Vagina (tissue), 2 donors: ENCODE data around the gene MSI1. TPM values are rescaled to one million over a fixed set of nuclear protein-coding genes. Genes with fewer than 3 reads are reported as not detected.

Experiments
- DNase-seq, 2 donors: peaks; one replicate each; pipeline ENCODE4 v3.0.0-alpha.2; 2017; ENCODE audit errors: extremely low spot score in 2 of 2
- H3K27ac ChIP-seq: fragments of 200-600 bp; sonication (generic); one replicate; pipeline ENCODE4 v1.5.1; 2019
- H3K27me3 ChIP-seq: fragments of 200-600 bp; sonication (generic); one replicate; pipeline ENCODE4 v1.5.1; 2019
- H3K36me3 ChIP-seq, 2 donors: fragments of 200-600 bp; sonication (generic); one replicate each; pipeline ENCODE4 v1.5.1; 2017 to 2019
- H3K4me1 ChIP-seq: fragments of 200-600 bp; sonication (generic); one replicate; pipeline ENCODE4 v1.5.1; 2019
- H3K4me3 ChIP-seq, 2 donors: fragments of 200-600 bp; sonication (generic); 1 replicate in 1 of 2; 2 replicates in 1 of 2; pipeline ENCODE4 v1.5.1; 2016 to 2019
- H3K9me3 ChIP-seq: fragments of 200-600 bp; sonication (generic); one replicate; pipeline ENCODE4 v1.5.1; 2019
- CTCF ChIP-seq, 3 experiments: fragments of 450-650 bp in 2 of 3; fragments of 200-600 bp in 1 of 3; sonication (generic) in 1 of 3; IDR thresholded peaks; one replicate each; pipeline ENCODE4 v1.5.1; 2017 to 2019; ENCODE audit warnings: antibody characterized with exemption in 3 of 3, mild to moderate bottlenecking in 2 of 3, moderate library complexity in 2 of 3
- POLR2A ChIP-seq, 2 donors: fragments of 450-650 bp; IDR thresholded peaks; one replicate each; pipeline ENCODE4 v1.6.1; 2017; ENCODE audit warnings: antibody characterized with exemption in 2 of 2, mild to moderate bottlenecking in 2 of 2, moderate library complexity in 2 of 2
- POLR2AphosphoS5 ChIP-seq, 2 donors: sonication (generic); formaldehyde crosslinking; IDR thresholded peaks; one replicate each; pipeline ENCODE4 v1.9.0; 2017; ENCODE audit warnings: antibody characterized with exemption in 2 of 2, mild to moderate bottlenecking in 2 of 2, low read depth in 1 of 2; ENCODE audit not compliant: insufficient read depth in 1 of 2
- intact Hi-C: fragments of 100-400 bp; cut with DNase I; formaldehyde crosslinking; loops from one replicate; pipeline ENCODE4 v1.15.1; 2023
- total RNA-seq: library from RNA; depleted of rRNA; stranded (reverse); fragments of >200 nt; gene quantifications from one replicate; pipeline ENCODE4 v1.2.3, GENCODE V29; 2016

Gene MSI1
- total RNA-seq, 1 donor from 2014 or later: 3.7 TPM

GRCh38 chr12:120402217-120402616 is 33.3 kb upstream of the MSI1 start:
- TF ChIP-seq POLR2A (IDR thresholded peaks at IDR 0.05): no peak
- no peak for TF ChIP-seq CTCF (IDR thresholded peaks at IDR 0.05)
- no peak for TF ChIP-seq POLR2AphosphoS5 (IDR thresholded peaks at IDR 0.05; ENCODE audit: insufficient read depth in 1 of 2, low read depth in 1 of 2)
- DNase-seq: no peak
- Histone ChIP-seq H3K9me3 (no peaks in the 10 kb centered on the region), H3K4me1 (no peaks in the 10 kb centered on the region), H3K27ac (no peak overlapping the region), H3K36me3 (no peaks in the 10 kb centered on the region), H3K27me3 (no peaks in the 10 kb centered on the region), H3K4me3 (no peak overlapping the region)
- intact Hi-C loops: no loop called here

- H3K27ac ChIP-seq: no peak overlapping the region
- intact Hi-C loops: no loop called here
- no peak overlapping the region for H3K4me3 ChIP-seq
- DNase-seq: no peak
- no peaks in the 10 kb centered on the region for H3K4me1 ChIP-seq
- H3K27me3 ChIP-seq: no peaks in the 10 kb centered on the region
- no peaks in the 10 kb centered on the region for H3K9me3 ChIP-seq
- TF ChIP-seq CTCF (IDR thresholded peaks at IDR 0.05) (no peak), POLR2A (IDR thresholded peaks at IDR 0.05) (no peak), POLR2AphosphoS5 (IDR thresholded peaks at IDR 0.05; ENCODE audit: insufficient read depth in 1 of 2, low read depth in 1 of 2) (no peak)
- no peaks in the 10 kb centered on the region for H3K36me3 ChIP-seq
These were observed 30.6 kb upstream of the MSI1 start for GRCh38 chr12:120399531-120399930.

- DNase-seq: no peak
- Histone ChIP-seq H3K4me1 (no peaks in the 10 kb centered on the region), H3K36me3 (no peaks in the 10 kb centered on the region), H3K27ac (no peak overlapping the region), H3K4me3 (no peak overlapping the region), H3K9me3 (no peaks in the 10 kb centered on the region), H3K27me3 (no peaks in the 10 kb centered on the region)
- intact Hi-C loops: no loop called here
- TF ChIP-seq POLR2AphosphoS5 (IDR thresholded peaks at IDR 0.05; ENCODE audit: insufficient read depth in 1 of 2, low read depth in 1 of 2): no peak
- TF ChIP-seq POLR2A (IDR thresholded peaks at IDR 0.05): no peak
- TF ChIP-seq CTCF (IDR thresholded peaks at IDR 0.05): no peak
These were observed 29.0 kb upstream of the MSI1 start for GRCh38 chr12:120397824-120398540.

- H3K27me3 ChIP-seq: no peaks in the 10 kb centered on the region
- H3K27ac ChIP-seq: no peak overlapping the region
- H3K9me3 ChIP-seq: no peaks in the 10 kb centered on the region
- no peak overlapping the region for H3K4me3 ChIP-seq
- TF ChIP-seq POLR2A (IDR thresholded peaks at IDR 0.05): no peak
- TF ChIP-seq POLR2AphosphoS5 (IDR thresholded peaks at IDR 0.05; ENCODE audit: insufficient read depth in 1 of 2, low read depth in 1 of 2): no peak
- no peak for TF ChIP-seq CTCF (IDR thresholded peaks at IDR 0.05)
- DNase-seq: no peak
- H3K4me1 ChIP-seq: no peaks in the 10 kb centered on the region
- intact Hi-C loops: no loop called here
- no peaks in the 10 kb centered on the region for H3K36me3 ChIP-seq
These were observed 25.8 kb upstream of the MSI1 start for GRCh38 chr12:120394483-120395367.
